Common myeloid progenitor, CD34-positive (primary cell): ENCODE measurements around the gene TENT5C.

Source experiments
- CTCF ChIA-PET: fragments of 350-600 bp; sonication (Branson Sonifier 250); formaldehyde crosslinking; loops from one replicate; lab custom pipeline; 2021; ENCODE audit warnings: antibody characterized with exemption; lab: Charles Lee
- POLR2A ChIA-PET: fragments of 350-600 bp; sonication (Branson Sonifier 250); formaldehyde crosslinking; loops from one replicate; lab custom pipeline; 2021; ENCODE audit warnings: antibody characterized with exemption; lab: Charles Lee
- DNase-seq, 3 donors: peaks; one replicate each; pipeline versions ENCODE4 v3.0.0 to v3.0.0-alpha.2; 2013
- H3K27ac ChIP-seq, 2 experiments: 1 replicate in 1 of 2; 2 replicates in 1 of 2; pipeline ENCODE4 v1.7.0; 2013; ENCODE audit warnings: inconsistent platforms in 2 of 2, low read length in 2 of 2, mild to moderate bottlenecking in 2 of 2, low read depth in 1 of 2, moderate library complexity in 1 of 2; ENCODE audit not compliant: severe bottlenecking in 2 of 2, insufficient read depth in 1 of 2, poor library complexity in 1 of 2
- H3K27me3 ChIP-seq, 5 experiments: replicated peaks in 2 of 5; 1 replicate in 3 of 5; 2 replicates in 2 of 5; pipeline versions ENCODE4 v1.6.1 to v1.7.0; 2013; ENCODE audit warnings: low read length in 4 of 5, mild to moderate bottlenecking in 2 of 5, moderate library complexity in 2 of 5, inconsistent platforms in 1 of 5; ENCODE audit not compliant: insufficient read depth in 5 of 5, control insufficient read depth in 4 of 5
- H3K36me3 ChIP-seq, 4 experiments: 1 replicate in 2 of 4; 2 replicates in 2 of 4; pipeline versions ENCODE4 v1.6.1 to v1.7.0; 2013; ENCODE audit warnings: low read length in 3 of 4, control low read depth in 1 of 4, mild to moderate bottlenecking in 1 of 4; ENCODE audit not compliant: control insufficient read depth in 4 of 4, insufficient read depth in 4 of 4
- H3K4me1 ChIP-seq, 4 experiments: 1 replicate in 3 of 4; 2 replicates in 1 of 4; pipeline versions ENCODE4 v1.6.1 to v1.7.1; 2013; ENCODE audit warnings: low read length in 3 of 4, mild to moderate bottlenecking in 3 of 4, control low read depth in 1 of 4, inconsistent platforms in 1 of 4, moderate library complexity in 1 of 4; ENCODE audit not compliant: control insufficient read depth in 4 of 4, insufficient read depth in 4 of 4; ENCODE audit errors: control extremely low read depth in 1 of 4
- H3K4me3 ChIP-seq, 7 experiments: 1 replicate in 4 of 7; 2 replicates in 3 of 7; pipeline versions ENCODE4 v1.5.1 to v1.7.0; 2013; ENCODE audit warnings: mild to moderate bottlenecking in 7 of 7, low read length in 6 of 7, moderate library complexity in 6 of 7, inconsistent platforms in 2 of 7, low read depth in 2 of 7, control low read depth in 1 of 7; ENCODE audit not compliant: insufficient read depth in 4 of 7, control insufficient read depth in 1 of 7; ENCODE audit errors: extremely low read depth in 1 of 7
- H3K9me3 ChIP-seq, 5 experiments: 1 replicate in 4 of 5; 2 replicates in 1 of 5; pipeline versions ENCODE4 v1.6.1 to v1.7.1; 2013; ENCODE audit warnings: low read length in 4 of 5, mild to moderate bottlenecking in 2 of 5, inconsistent platforms in 1 of 5, low read depth in 1 of 5, moderate library complexity in 1 of 5; ENCODE audit not compliant: control insufficient read depth in 4 of 5, insufficient read depth in 2 of 5; ENCODE audit errors: control extremely low read depth in 1 of 5
- WGBS: methylation state at CpG from one replicate; pipeline ENCODE4 v1.1.5; 2013; ENCODE audit not compliant: insufficient coverage; 5-methylcytosine and 5-hydroxymethylcytosine counted together

The TENT5C gene

DNA sequence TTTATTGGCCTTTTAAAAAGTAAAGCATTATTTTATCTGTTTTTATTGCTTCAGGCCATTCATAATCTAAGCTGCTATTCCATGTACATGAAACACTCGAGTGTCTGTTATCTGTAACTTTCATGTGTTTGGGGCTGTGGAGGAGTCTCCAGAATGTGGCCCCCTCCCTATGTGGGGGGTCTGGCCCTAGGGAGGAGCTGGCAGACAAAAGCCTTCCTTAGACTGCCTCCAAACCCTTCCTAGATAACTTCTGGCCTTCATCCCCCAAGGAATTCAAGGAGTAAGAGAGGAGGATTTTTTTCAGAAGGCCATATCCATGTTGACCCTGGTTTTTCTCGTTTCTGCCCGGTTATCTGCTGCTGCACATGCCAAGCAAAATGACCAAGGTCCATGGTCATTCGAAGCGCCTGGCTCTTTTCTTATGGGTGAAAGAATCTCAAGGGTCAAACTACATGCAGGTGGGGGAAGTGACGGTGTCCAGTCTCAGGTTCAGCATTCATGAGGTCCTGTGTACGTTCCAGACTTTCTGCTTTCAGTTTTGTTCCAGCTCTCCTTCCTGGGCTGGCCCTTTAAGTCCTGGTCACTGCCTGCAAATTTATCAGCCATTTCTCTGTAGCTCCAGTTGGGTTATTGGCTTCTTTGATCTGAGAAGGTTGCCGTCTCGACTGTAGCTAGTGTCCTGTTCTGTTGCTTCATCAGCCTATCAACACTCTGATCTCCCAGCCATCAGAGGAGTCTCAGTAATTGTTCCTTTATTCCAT is 8.3 kb downstream of the TENT5C start:
- peak overlapping the region in 5 of 7 experiments; percentile 6 to 62 (median 8) for H3K4me3 ChIP-seq
- H3K9me3 ChIP-seq, result no peaks in the 10 kb centered on the region
- H3K4me1 ChIP-seq, result peaks cover 39 to 75% (median 54%) of the 10 kb centered on the region in 4 experiments
- peak overlapping the region in 1 of 2 experiments; percentile 76 for H3K27ac ChIP-seq
- no peaks in the 10 kb centered on the region for H3K27me3 ChIP-seq
- H3K36me3 ChIP-seq, result peaks cover 0 to 3% (median 0%) of the 10 kb centered on the region in 4 experiments
- ChIA-PET POLR2A (interaction anchor here (1.1 kb wide), 1 partner anchor 8 kb away, joined by 3 read pairs; no protein-coding TSS in a partner anchor), CTCF (interaction anchor here (0.7 to 4.1 kb wide), 8 partner anchors 9 to 140 kb away, joined by 3 to 13 read pairs (median 4); no protein-coding TSS in a partner anchor)
- 83% methylated on average over 8 of the region's 9 CpGs for WGBS
- peak in 1 of 3 donors; percentile 40 for DNase-seq

DNA sequence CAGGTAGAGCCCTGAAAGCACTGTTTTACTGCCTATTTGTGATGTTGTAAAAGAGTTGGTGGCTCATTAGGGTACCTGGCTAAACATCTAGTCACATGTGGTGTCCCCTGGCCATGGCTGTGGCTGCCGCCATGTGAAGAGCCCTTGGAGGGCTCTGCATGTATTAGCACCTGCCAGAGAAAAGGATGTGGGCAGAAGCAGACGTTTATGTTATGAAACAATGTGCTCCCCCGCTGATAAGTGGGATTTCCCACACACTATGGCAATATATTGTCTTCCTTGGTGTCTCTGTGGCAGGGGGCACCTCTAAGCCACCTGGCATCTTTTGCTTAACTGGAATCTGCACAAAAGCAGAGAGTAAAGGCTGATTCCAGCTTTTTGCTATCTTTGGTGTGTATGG is 9.6 kb downstream of the TENT5C start:
- ChIA-PET POLR2A (interaction anchor here (0.6 kb wide), 1 partner anchor 9 kb away, joined by 3 read pairs; no protein-coding TSS in a partner anchor), CTCF (interaction anchor here (1.0 to 1.2 kb wide), 2 partner anchors 11 to 59 kb away, joined by 4 read pairs; no protein-coding TSS in a partner anchor)
- Histone ChIP-seq H3K4me1 (peaks cover 39 to 64% (median 51%) of the 10 kb centered on the region in 4 experiments), H3K27ac (no peak overlapping the region), H3K4me3 (peak overlapping the region in 1 of 7 experiments; percentile 24), H3K9me3 (no peaks in the 10 kb centered on the region), H3K36me3 (peaks cover 0 to 3% (median 0%) of the 10 kb centered on the region in 4 experiments), H3K27me3 (no peaks in the 10 kb centered on the region)
- DNase-seq, result peak in 2 of 3 donors; percentile 73 to 85
- 7% methylated on average over 3 of the region's 3 CpGs for WGBS

DNA sequence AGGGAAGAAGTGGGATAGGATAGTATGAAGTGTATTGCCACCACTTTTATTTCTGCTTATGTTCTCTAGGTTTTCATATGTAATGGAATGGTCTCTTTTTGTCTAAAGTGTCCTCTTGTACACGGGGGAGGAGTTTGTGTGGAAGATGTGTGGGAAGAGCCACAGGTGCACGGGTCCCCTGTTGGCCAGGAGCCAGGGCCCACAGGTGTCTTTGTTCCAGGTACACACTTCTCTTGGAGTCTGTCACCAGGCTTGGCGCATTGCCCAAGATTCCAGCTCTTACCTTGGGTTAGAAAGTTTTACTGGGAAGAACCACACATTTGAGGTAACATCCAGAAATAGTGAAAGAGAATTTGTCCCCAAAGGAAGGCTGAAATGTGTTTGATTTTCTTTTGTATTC is 10.5 kb downstream of the TENT5C start:
- Histone ChIP-seq H3K36me3 (peaks cover 0 to under 1% (median 0%) of the 10 kb centered on the region in 4 experiments), H3K4me1 (peaks cover 39 to 56% (median 47%) of the 10 kb centered on the region in 4 experiments), H3K27ac (no peak overlapping the region), H3K27me3 (no peaks in the 10 kb centered on the region), H3K4me3 (no peak overlapping the region), H3K9me3 (no peaks in the 10 kb centered on the region)
- DNase-seq, result no peak
- ChIA-PET CTCF (interaction anchor here (0.6 to 1.3 kb wide), 4 partner anchors 10 to 84 kb away, joined by 3 read pairs; no protein-coding TSS in a partner anchor), POLR2A (no interaction called here)
- WGBS, result 89% methylated on average over 2 of the region's 3 CpGs

DNA sequence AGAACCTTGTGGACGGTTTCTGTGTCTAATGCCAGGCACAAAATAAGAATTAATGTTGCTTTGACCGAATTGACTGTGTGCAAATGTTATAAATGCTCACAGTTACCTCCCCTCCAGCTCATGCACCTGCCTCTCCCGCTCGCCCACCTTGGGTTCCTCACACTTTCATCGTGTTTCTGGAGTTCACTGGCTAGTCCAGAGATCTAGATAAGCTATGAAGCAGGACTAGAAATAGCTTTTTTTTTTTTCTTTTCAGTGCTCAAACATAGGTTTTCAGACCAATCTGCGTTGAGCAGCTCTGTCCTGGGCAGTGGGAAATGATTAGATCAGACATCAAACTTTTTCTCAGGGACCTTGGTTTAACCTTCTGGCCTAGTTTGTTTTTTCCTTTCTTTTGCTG is 11.1 kb downstream of the TENT5C start:
- ChIA-PET POLR2A (no interaction called here), CTCF (interaction anchor here (0.6 to 1.3 kb wide), 2 partner anchors 9 to 83 kb away, joined by 3 read pairs; no protein-coding TSS in a partner anchor)
- H3K27ac ChIP-seq, result no peak overlapping the region
- 97% methylated on average over 6 of the region's 6 CpGs for WGBS
- no peak for DNase-seq
- H3K9me3 ChIP-seq, result no peaks in the 10 kb centered on the region
- H3K4me1 ChIP-seq, result peaks cover 36 to 50% (median 45%) of the 10 kb centered on the region in 4 experiments
- no peaks in the 10 kb centered on the region for H3K27me3 ChIP-seq
- no peak overlapping the region for H3K4me3 ChIP-seq
- peaks cover 0 to 4% (median 0%) of the 10 kb centered on the region in 4 experiments for H3K36me3 ChIP-seq

DNA sequence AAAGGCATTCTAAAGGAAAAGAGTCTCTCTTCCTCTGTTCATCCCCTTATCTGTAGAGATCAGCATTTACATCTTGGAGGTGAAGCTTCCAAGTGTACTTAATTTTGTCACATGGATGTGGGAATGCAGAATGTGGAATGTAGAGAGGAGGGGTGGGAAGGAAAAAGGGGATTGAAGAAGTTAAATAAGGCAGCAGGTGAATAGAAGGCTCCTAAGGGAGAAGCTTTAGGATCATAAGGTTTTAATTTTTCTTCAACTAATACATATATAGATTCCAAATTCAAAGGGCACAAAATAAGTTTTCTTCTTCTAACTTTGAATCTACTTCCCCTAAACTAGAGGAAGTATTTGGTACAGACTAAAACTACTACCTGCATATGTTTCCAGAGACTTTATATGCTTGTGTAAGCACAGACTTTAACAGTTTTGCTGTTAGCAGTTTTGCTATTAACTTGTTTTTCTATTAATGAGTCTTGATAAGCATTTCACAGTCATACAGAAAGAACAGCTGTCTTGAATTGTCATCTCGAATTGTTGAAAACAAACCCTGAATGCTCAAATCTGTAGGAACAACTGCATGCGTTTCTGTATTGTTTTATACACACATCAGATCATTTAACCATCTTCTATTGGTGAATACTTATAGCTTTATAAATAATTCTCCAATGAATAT is 12.7 kb downstream of the TENT5C start:
- H3K36me3 ChIP-seq, result peaks cover 0 to 13% (median 6%) of the 10 kb centered on the region in 4 experiments
- H3K9me3 ChIP-seq, result no peaks in the 10 kb centered on the region
- H3K27me3 ChIP-seq, result no peaks in the 10 kb centered on the region
- H3K27ac ChIP-seq, result no peak overlapping the region
- POLR2A ChIA-PET, result no interaction called here
- CTCF ChIA-PET, result interaction anchor here (0.7 to 1.3 kb wide), 4 partner anchors 8 to 136 kb away, joined by 3 to 5 read pairs (median 3); no protein-coding TSS in a partner anchor
- 100% methylated on average over 2 of the region's 2 CpGs for WGBS
- DNase-seq, result no peak
- no peak overlapping the region for H3K4me3 ChIP-seq
- H3K4me1 ChIP-seq, result peaks cover 22 to 44% (median 33%) of the 10 kb centered on the region in 4 experiments

DNA sequence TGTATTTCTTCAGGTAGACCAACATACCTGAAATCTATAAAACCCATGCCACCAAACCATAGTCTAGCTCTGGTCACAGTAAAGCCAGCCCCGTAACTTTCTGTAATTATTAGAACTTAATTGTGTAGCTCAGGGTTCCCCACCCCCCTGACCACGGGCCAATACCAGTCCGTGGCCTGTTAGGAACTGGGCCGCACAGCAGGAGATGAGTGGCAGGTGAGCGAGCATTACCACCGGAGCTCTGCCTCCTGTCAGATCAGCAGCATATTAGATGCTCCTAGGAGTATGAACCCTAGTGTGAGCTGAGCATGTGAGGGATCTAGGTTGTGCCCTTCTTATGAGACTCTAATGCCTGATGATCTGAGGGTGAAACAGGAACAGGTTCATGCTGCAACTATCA is 14.6 kb downstream of the TENT5C start:
- DNase-seq, result no peak
- CTCF ChIA-PET, result interaction anchor here (0.9 to 1.4 kb wide), 3 partner anchors 8 to 85 kb away, joined by 3 to 8 read pairs (median 3); no protein-coding TSS in a partner anchor
- Histone ChIP-seq H3K4me3 (no peak overlapping the region), H3K4me1 (peaks cover 6 to 32% (median 15%) of the 10 kb centered on the region in 4 experiments), H3K36me3 (peaks cover 0 to 21% (median 10%) of the 10 kb centered on the region in 4 experiments), H3K27me3 (no peaks in the 10 kb centered on the region), H3K27ac (no peak overlapping the region), H3K9me3 (no peaks in the 10 kb centered on the region)
- POLR2A ChIA-PET, result no interaction called here
- 93% methylated on average over 6 of the region's 6 CpGs for WGBS
